Hematopoietic multipotent progenitor cell treated with erythropoietin and hydrocortisone succinate and interleukin-3 and kit ligand, for 15 days (in vitro differentiated cells): ENCODE measurements around the gene CHRM5.
A peak's percentile ranks its signal among the peaks of the same experiment; 100 is the strongest.
"Not testable (repeated sequence)": the region's sequence is repeated elsewhere in the genome, so short reads cannot be mapped to it uniquely, and the experiment has no call there.

Experiments
- DNase-seq: peaks from one replicate; pipeline ENCODE4 v3.0.0-alpha.2; 2015; ENCODE audit warnings: low spot score

The CHRM5 gene

GRCh38 chr15:33988384-33988783 is 20.1 kb downstream of the CHRM5 start:
- no peak for DNase-seq

- DNase-seq: peak; percentile 15
These were observed 25.8 kb downstream of the CHRM5 start for GRCh38 chr15:33994005-33994615.

DNA sequence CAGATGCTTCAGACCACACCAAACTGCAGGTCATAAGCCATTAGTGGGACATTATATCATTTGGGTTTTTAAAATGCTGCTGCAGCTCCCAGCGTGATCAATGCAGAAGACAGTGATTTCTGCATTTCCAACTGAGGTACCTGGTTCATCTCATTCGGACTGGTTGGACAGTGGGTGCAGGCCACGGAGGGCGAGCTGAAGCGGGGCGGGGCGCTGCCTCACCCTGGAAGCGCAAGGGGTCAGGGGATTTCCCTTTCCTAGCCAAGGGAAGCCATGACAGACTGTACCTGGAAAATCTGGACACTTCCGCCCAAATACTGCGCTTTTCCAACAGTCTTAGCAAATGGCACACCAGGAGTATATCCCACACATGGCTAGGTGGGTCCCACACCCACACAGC is 27.4 kb downstream of the CHRM5 start:
- DNase-seq: not testable (repeated sequence)

- no peak for DNase-seq
These were observed 33.2 kb downstream of the CHRM5 start for GRCh38 chr15:34001536-34001935.

GRCh38 chr15:34006381-34006780 is 38.1 kb downstream of the CHRM5 start:
- DNase-seq: no peak

DNA sequence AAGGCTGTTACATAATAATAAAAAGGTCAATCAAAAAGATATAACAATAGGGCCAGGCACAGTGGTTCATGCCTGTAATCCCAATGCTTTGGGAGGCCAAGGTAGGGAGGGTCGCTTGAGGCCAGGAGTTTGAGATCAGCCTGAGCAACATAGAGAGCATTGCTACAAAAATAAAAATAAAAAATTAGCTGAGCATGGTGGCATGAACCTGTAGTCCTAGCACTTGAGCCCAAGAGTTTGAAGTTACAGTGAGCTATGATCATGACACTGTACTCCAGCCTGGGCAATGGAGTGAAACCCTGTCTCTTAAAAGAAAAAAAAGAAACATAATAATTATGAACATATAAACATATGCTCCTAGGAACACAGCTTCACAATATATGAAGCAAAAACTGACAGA is 41.4 kb downstream of the CHRM5 start:
- DNase-seq: no peak

DNA sequence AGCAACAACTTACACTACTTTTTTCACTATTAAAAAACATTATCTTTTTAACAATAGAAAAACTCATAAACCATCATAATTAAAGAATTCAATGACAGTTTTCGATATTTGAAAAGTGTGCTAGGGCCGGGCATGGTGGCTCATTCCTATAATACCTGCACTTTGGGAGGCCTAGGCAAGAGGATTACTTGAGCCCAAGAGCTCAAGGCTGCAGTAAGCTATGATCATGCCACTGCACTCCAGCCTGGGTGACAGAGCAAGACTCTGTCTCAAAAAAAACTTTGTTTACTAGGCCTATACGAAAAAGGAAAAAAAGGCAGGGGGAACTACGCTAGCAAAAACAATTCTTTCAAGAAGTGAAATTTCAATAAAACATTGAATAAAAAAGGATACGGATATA is 42.6 kb downstream of the CHRM5 start:
- DNase-seq: no peak

- DNase-seq: no peak
These were observed 43.2 kb downstream of the CHRM5 start for GRCh38 chr15:34011481-34011880.

DNA sequence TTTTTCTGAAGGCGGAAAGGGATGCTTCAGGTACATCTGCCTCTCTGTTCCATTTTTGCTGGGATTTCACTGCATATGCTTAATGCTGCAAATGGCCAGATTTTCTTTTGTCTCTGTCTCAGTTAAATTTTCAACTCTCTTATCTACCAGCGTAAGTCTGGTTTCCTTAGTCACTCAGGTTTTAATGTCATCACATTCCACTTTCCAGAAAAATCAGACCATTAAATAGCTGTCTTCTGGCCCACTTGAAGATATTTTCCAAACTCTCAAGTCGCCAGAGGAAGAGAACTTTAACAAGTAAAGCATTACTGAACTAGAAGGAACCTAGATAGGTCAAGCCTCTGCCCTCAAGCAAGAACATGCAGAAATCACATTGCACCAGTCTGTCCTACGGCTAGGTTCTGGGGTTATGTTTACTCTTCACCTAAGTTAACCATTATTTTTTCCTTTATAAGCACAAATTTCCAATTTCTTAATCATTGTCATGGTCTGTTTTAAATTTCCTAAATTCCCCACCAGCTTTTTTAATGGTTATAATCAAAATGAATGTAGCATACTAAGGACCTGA is 44.2 kb downstream of the CHRM5 start:
- no peak for DNase-seq

DNA sequence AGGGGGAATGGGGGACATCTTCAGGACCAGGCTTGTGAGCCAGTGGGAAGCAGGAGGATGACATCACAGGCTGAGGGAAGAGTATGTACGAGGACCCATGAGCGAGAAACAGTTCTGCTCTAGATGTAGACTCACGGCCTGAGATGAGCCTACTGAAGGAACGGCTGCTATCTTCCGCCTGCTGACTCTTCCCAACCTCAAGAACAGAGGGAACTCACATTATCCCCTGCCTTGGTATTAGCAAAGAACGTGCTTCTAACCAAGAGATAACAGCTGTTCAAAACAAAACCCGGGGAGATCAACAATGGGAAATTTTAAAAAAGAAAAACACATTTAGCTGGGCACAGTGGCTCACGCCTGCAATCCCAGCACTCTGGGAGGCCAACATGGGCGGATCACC is 45.4 kb downstream of the CHRM5 start:
- DNase-seq: no peak

GRCh38 chr15:34014556-34014955 is 46.3 kb downstream of the CHRM5 start:
- DNase-seq: no peak

- no peak for DNase-seq
These were observed 49.8 kb downstream of the CHRM5 start for GRCh38 chr15:34018021-34018645.

DNA sequence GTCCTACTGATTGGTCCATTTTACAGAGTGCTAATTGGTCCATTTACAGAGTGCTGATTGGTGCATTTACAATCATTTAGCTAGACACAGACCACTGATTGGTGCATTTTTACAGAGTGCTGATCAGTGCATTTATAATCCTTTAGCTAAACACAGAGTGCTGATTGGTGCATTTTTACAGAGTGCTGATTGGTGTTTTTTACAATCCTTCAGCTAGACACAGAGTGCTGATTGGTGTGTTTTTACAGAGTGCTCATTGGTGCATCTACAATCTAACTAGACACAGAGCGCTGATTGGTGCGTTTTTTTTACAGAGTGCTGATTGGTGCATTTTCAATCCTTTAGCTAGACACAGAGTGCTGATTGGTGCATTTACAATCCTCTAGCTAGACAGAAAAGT is 50.4 kb downstream of the CHRM5 start:
- DNase-seq: not testable (repeated sequence)

DNA sequence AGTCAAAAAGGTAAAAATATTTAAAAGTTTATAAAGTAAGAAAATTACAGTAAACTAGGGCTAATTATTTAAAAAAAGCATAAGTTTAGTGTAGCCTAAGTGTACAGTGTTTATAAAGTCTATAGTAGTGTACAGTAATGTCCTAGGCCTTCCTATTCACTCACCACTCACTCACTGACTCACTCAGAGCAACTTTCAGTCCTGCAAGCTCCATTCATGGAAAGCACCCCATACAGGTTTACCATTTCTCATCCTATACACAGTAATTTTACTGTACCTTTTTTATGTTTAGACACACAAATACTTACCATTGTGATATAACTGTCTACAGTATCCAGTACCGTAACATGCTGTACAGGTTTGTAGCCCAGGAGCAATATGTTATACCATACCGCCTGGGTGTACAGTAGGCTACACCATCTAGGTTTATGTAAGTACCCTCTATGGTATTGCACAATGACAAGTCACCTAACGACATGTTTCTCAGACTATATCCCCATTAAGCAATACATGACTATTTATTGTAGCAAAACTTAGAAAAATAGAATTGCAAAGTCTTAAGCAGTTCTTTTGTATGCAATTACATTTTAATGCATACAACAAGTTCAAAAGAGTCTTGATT is 51.2 kb downstream of the CHRM5 start:
- DNase-seq: no peak

- no peak for DNase-seq
These were observed 55.6 kb downstream of the CHRM5 start for GRCh38 chr15:34023907-34024306.

DNA sequence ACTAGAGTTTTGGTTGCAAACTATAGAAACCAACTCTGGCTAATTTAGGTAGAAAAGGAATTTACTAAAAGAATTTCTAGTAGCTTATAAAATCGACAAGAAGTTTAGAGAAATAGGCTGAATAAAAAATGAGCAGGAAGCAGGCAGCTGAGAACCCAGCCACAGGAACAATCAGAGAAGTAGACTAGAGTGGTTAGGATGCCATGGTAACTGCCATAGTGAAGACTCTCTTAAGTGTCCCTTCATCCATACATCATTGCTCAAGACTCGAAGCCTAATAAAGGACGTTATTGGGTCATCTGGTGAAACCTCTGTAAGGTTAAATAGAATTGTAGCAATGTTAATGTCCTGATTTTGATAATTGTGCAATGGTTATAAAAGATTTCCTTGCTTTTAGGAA is 57.0 kb downstream of the CHRM5 start:
- no peak for DNase-seq

GRCh38 chr15:34027606-34028005 is 59.3 kb downstream of the CHRM5 start:
- no peak for DNase-seq

DNA sequence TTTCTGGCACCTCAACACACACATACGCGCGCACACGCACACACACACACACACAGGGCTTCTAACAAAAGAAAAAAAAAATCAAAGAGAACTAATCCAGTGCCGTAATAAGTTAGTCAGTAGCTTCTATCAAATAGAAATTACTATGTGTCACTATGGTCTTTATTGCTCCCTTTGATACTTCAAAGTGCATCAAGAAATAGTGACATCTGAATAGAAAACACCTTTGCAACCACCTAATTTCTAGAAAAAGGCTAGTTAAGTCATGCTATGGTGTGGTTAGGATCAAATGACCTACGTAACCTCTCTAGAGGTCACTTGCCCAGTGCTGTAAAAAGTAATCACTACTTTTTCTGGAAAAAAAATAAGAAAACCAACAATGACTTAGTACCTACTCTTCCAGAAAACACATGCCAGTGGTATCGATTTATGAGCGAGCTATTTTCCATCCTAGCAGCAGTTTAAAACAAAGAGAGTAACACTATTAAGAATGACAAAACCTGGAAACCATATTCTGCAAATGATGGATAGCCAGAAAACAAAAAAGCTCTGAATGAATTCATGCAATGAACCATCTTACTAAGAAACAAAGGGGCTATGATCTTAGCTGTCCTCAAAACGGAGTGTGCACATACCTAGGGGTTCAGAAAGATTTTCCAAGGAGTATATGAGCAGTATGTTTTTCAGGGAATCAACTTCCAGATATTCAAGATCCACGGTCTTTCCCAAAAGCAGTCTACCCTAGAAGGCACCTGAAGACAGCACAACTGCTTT is 63.9 kb downstream of the CHRM5 start:
- DNase-seq: no peak

DNA sequence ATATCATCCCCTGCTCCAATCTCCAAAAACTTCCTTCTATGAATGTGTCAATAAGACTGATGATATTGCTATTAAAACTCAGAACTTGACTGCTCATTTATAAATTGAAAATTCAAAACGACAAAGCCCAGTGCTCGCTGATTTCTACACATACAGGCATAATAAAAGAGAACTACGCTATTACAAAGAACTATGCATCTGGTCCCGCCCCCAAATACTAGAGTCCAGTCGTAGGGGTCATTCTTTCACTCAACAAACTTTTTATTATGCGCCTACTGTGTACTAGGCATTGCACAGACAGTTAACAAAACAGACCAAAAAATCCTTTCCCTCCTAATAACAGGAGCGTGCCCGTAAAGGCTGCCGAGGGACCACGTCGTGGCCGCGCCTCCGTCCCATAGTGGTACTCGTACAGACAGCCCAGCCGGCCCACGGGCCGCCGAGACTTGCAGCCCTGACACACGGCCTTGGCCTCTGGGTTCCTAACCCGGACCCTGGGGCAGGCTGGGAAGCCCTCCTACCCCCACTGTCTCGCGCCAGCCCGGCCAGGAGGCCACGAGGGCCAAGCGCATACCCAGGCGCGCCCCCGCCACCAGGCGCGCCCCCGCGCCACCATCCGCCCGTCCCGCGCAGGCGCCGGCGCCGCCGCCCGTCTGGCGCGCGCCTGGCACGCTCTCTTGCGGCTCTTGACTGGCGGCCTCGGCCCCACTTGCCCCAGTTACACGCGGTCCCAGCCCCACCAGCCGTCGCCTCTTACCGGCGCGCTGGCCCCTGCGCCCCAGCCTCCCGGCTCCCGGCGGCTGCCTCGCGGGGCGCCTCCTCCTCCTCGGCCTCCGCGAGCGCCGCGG is 70.0 kb downstream of the CHRM5 start:
- peak; percentile 58 for DNase-seq

GRCh38 chr15:34038871-34039789 is 70.8 kb downstream of the CHRM5 start, which contains the start of gene AVEN:
AVEN (minus strand) TSS chr15:34039204; CDS start chr15:34039046, 158 bp downstream.
- DNase-seq: peak; percentile 50

GRCh38 chr15:34039790-34040113 is 71.5 kb downstream of the CHRM5 start:
- no peak for DNase-seq
